Mesendoderm (in vitro differentiated cells): Measurements from ENCODE around the gene PDE4C.
"Not testable (repeated sequence)": the region's sequence is repeated elsewhere in the genome, so short reads cannot be mapped to it uniquely, and the experiment has no call there.

Experiments used
- DNase-seq: peaks from one replicate; pipeline ENCODE4 v3.0.0; 2013
- H2AK5ac ChIP-seq: 2 replicates; pipeline ENCODE4 v1.6.1; 2013; ENCODE audit warnings: low read length, inconsistent platforms
- H2BK120ac ChIP-seq: 2 replicates; pipeline ENCODE4 v1.6.1; 2013; ENCODE audit warnings: low read depth, mild to moderate bottlenecking, low read length, moderate library complexity, mixed read lengths
- H2BK15ac ChIP-seq: replicated peaks from 2 replicates; pipeline ENCODE4 v1.6.1; 2013; ENCODE audit warnings: low read depth, mild to moderate bottlenecking, moderate library complexity
- H2BK5ac ChIP-seq: 2 replicates; pipeline ENCODE4 v1.6.1; 2013; ENCODE audit warnings: low read length, inconsistent platforms
- H3K18ac ChIP-seq: 2 replicates; pipeline ENCODE4 v1.6.1; 2013; ENCODE audit warnings: mild to moderate bottlenecking, low read length, mixed read lengths
- H3K23ac ChIP-seq: one replicate; pipeline ENCODE4 v1.6.1; 2013; ENCODE audit warnings: low read length
- H3K27ac ChIP-seq: 2 replicates; pipeline ENCODE4 v1.5.1; 2013; ENCODE audit warnings: low read depth, mild to moderate bottlenecking, inconsistent platforms, low read length, moderate library complexity
- H3K27me3 ChIP-seq: 2 replicates; pipeline ENCODE4 v1.6.1; 2013; ENCODE audit warnings: low read length, control low read depth, mild to moderate bottlenecking, inconsistent platforms; ENCODE audit not compliant: insufficient read depth, poor library complexity
- H3K36me3 ChIP-seq: 2 replicates; pipeline ENCODE4 v1.6.1; 2013; ENCODE audit warnings: low read length, inconsistent platforms; ENCODE audit not compliant: control insufficient read depth, insufficient read depth
- H3K4ac ChIP-seq: one replicate; pipeline ENCODE4 v1.6.1; 2013; ENCODE audit warnings: low read depth, mild to moderate bottlenecking, low read length, moderate library complexity
- H3K4me1 ChIP-seq: 2 replicates; pipeline ENCODE4 v1.6.1; 2013; ENCODE audit warnings: low read depth, low read length, inconsistent platforms; ENCODE audit not compliant: control insufficient read depth
- H3K4me2 ChIP-seq: 2 replicates; pipeline ENCODE4 v1.6.1; 2013; ENCODE audit warnings: low read length
- H3K4me3 ChIP-seq: 2 replicates; pipeline ENCODE4 v1.5.1; 2013; ENCODE audit warnings: mild to moderate bottlenecking, low read length
- H3K56ac ChIP-seq: one replicate; pipeline ENCODE4 v1.6.1; 2013; ENCODE audit warnings: low read length
- H3K79me1 ChIP-seq: 2 replicates; pipeline ENCODE4 v1.6.1; 2013; ENCODE audit warnings: low read length, inconsistent platforms
- H3K79me2 ChIP-seq: 2 replicates; pipeline ENCODE4 v1.6.1; 2013; ENCODE audit warnings: mild to moderate bottlenecking, low read length; ENCODE audit not compliant: control insufficient read depth, insufficient read depth
- H3K9ac ChIP-seq: 2 replicates; pipeline ENCODE4 v1.6.1; 2013; ENCODE audit warnings: low read length, inconsistent platforms
- H4K5ac ChIP-seq: one replicate; pipeline ENCODE4 v1.6.1; 2013; ENCODE audit warnings: low read length
- H4K8ac ChIP-seq: one replicate; pipeline ENCODE4 v1.6.1; 2013; ENCODE audit warnings: low read depth, mild to moderate bottlenecking, control low read depth, low read length, moderate library complexity
- WGBS: extraction: QIAGEN DNeasy Blood & Tissue Kit; methylation state at CpG from one replicate; pipeline ENCODE4 v1.1.7; 2013; ENCODE audit warnings: low lambda C conversion rate, missing lambda C conversion rate; ENCODE audit not compliant: insufficient coverage; ENCODE audit errors: extremely low coverage; 5-methylcytosine and 5-hydroxymethylcytosine counted together

Gene PDE4C

DNA sequence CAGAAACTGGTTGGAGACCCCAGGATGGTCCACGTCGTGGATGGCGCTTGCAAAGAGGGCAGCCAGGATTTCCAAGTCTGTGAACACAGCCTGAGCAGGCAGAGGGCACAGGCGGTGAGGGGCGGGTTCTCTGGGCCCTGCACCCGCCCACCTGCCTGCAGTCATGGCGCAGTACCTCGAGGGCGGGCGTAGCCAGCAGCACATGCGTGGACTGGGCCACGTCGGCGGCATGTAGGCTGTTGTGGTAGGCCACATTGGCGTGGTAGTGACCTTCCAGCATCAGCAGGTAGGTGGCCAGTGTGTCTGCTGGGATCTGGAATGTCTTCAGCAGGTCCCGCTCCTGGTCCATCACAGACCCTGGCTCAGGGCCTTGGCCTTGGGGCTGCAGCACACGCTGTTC is 8.1 kb downstream of the PDE4C start:
- Histone ChIP-seq H4K5ac (no peak overlapping the region), H3K27me3 (no peaks in the 10 kb centered on the region), H3K56ac (no peak overlapping the region), H2AK5ac (no peak overlapping the region), H3K27ac (no peak overlapping the region), H3K23ac (no peak overlapping the region), H3K36me3 (no peaks in the 10 kb centered on the region), H3K4me1 (no peaks in the 10 kb centered on the region), H4K8ac (no peak overlapping the region), H3K4me2 (no peak overlapping the region), H3K9ac (no peak overlapping the region), H3K4me3 (no peak overlapping the region), H3K4ac (no peak overlapping the region), H3K79me2 (no peaks in the 10 kb centered on the region), H2BK5ac (no peak overlapping the region), H2BK120ac (no peak overlapping the region), H3K79me1 (no peaks in the 10 kb centered on the region), H2BK15ac (no peak overlapping the region), H3K18ac (no peak overlapping the region)
- WGBS = no CpG with 5 or more reads among the region's 17 CpGs
- no peak for DNase-seq

DNA sequence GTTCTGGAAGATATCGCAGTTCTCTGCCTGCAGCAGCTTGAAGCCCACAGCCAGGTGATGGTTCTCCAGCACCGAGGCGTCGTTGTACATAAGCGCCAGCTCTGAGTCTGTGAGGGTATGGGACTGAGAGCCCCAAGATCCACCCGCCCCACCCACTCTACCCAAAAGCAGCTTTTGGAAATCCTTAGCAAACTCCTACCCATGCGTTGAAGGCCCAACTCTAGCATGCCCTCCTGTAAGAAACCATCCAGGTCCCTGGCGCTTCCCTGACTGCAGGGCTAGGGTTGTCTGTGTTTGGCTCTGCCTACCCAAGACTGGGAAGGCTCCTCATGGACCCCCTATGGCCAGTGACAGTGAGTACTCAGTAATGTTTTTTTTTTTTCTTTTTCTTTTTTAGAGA is 9.4 kb downstream of the PDE4C start:
- Histone ChIP-seq H2BK15ac (no peak overlapping the region), H3K79me1 (no peaks in the 10 kb centered on the region), H3K79me2 (no peaks in the 10 kb centered on the region), H3K27ac (no peak overlapping the region), H3K27me3 (no peaks in the 10 kb centered on the region), H3K4me3 (no peak overlapping the region), H4K8ac (no peak overlapping the region), H3K23ac (no peak overlapping the region), H3K9ac (no peak overlapping the region), H4K5ac (no peak overlapping the region), H3K18ac (no peak overlapping the region), H3K4ac (no peak overlapping the region), H2BK120ac (no peak overlapping the region), H3K56ac (no peak overlapping the region), H3K4me1 (no peaks in the 10 kb centered on the region), H3K36me3 (no peaks in the 10 kb centered on the region), H2AK5ac (no peak overlapping the region), H3K4me2 (no peak overlapping the region), H2BK5ac (no peak overlapping the region)
- no peak for DNase-seq
- WGBS = no CpG with 5 or more reads among the region's 8 CpGs

DNA sequence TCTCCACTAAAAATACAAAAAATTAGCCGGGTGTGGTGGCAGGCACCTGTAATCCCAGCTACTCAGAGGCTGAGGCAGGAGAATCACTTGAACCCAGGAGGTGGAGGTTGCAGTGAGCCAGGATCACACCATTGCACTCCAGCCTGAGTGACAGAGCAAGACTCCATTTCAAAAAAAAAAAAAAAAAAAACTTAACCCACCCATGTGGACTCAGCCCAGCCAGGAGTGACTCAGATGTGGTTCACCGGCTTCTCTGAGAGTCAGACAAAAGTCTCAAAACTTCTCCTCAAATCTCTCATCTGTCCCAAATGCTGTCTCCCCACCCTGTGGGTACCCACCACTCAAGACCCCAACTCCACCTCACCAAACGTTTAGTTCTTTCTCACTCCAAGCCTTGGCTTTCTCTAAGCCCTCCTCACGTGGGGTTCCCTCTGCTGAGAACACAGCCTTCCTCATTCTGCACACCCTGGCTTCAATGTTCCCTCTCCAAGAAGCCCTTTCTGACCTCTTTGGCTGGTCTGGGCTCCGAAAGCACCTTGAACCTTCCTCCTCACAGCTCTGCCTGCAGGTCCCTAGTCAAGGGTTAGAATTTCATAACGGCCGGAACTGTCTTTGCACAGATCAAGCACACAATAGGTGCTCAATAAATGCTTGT is 11.3 kb downstream of the PDE4C start:
- Histone ChIP-seq H2AK5ac (no peak overlapping the region), H2BK15ac (no peak overlapping the region), H3K4me2 (no peak overlapping the region), H3K18ac (no peak overlapping the region), H3K79me1 (no peaks in the 10 kb centered on the region), H4K8ac (no peak overlapping the region), H3K36me3 (no peaks in the 10 kb centered on the region), H3K4me3 (no peak overlapping the region), H4K5ac (no peak overlapping the region), H2BK5ac (no peak overlapping the region), H3K9ac (no peak overlapping the region), H2BK120ac (no peak overlapping the region), H3K56ac (no peak overlapping the region), H3K23ac (no peak overlapping the region), H3K79me2 (no peaks in the 10 kb centered on the region), H3K27me3 (no peaks in the 10 kb centered on the region), H3K4ac (no peak overlapping the region), H3K4me1 (no peaks in the 10 kb centered on the region), H3K27ac (no peak overlapping the region)
- no peak for DNase-seq
- WGBS = no CpG with 5 or more reads among the region's 7 CpGs

DNA sequence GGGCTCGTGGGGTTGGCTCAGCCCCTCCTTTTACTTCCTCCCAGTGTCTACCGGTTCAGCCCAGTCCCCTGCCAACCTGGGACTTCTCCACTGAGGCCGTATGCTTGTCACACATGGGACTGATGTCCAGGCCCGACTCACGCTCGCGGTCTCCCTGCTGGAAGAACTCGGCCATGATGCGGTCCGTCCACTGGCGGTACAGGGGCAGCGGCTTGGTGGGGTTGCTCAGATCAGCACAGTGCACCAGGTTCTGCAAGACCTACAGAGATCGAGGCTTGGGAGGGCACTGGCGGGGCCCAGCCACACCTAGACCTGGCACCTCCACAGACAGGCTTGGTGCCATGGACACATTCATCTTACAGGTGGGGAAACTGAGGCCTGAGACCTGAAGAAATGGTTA is 14.6 kb downstream of the PDE4C start:
- no peak for DNase-seq
- no peak overlapping the region for H3K4me2 ChIP-seq
- no peaks in the 10 kb centered on the region for H3K4me1 ChIP-seq
- no peak overlapping the region for H3K18ac ChIP-seq
- WGBS = no CpG with 5 or more reads among the region's 14 CpGs
- H4K5ac ChIP-seq = no peak overlapping the region
- H3K9ac ChIP-seq = no peak overlapping the region
- no peak overlapping the region for H2BK5ac ChIP-seq
- H4K8ac ChIP-seq = no peak overlapping the region
- H3K79me1 ChIP-seq = no peaks in the 10 kb centered on the region
- no peak overlapping the region for H3K27ac ChIP-seq
- H2AK5ac ChIP-seq = no peak overlapping the region
- H3K4me3 ChIP-seq = no peak overlapping the region
- H3K4ac ChIP-seq = no peak overlapping the region
- H2BK15ac ChIP-seq = no peak overlapping the region
- H3K23ac ChIP-seq = no peak overlapping the region
- no peaks in the 10 kb centered on the region for H3K79me2 ChIP-seq
- no peaks in the 10 kb centered on the region for H3K27me3 ChIP-seq
- no peaks in the 10 kb centered on the region for H3K36me3 ChIP-seq
- no peak overlapping the region for H3K56ac ChIP-seq
- H2BK120ac ChIP-seq = no peak overlapping the region

DNA sequence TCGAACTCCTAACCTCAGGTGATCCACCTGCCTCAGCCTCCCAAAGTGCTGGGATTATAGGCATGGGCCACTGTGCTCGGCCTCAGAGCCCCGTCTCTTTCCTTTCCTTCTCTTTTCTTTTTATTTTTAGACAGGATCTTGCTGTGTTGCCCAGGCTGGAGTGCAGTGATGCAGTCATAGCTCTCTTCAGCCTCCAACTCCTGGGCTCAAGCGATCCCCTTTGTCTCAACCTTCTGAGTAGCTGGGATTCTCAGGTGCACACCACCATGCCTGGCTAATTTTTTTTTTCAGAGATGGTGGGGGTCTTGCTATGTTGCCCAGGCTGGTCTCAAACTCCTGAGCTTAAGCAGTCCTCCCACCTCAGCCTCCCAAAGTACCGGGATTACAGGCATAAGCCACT is 16.3 kb downstream of the PDE4C start:
- not testable (repeated sequence) for H3K79me1 ChIP-seq, H4K5ac ChIP-seq, H3K23ac ChIP-seq, H3K18ac ChIP-seq, H3K27me3 ChIP-seq, H3K4ac ChIP-seq, H2BK120ac ChIP-seq, H3K4me1 ChIP-seq, H3K56ac ChIP-seq, H2AK5ac ChIP-seq, DNase-seq, H3K4me2 ChIP-seq, H3K36me3 ChIP-seq, H4K8ac ChIP-seq, H3K79me2 ChIP-seq, H2BK5ac ChIP-seq, H3K9ac ChIP-seq, H3K4me3 ChIP-seq, H2BK15ac ChIP-seq, H3K27ac ChIP-seq
- WGBS = no CpG with 5 or more reads among the region's 5 CpGs
